GM19099 (cell line): ENCODE results near the gene USH2A.

Experiments
- POLR2A ChIP-seq: IDR thresholded peaks from 3 replicates; pipeline ENCODE4 v1.6.1; 2011; ENCODE audit warnings: low read depth; ENCODE audit not compliant: insufficient read length; ENCODE audit errors: extremely low read depth

USH2A gene

GRCh38 chr1:215807911-215808436 is 615.3 kb downstream of the USH2A start:
- no peak for TF ChIP-seq POLR2A

DNA sequence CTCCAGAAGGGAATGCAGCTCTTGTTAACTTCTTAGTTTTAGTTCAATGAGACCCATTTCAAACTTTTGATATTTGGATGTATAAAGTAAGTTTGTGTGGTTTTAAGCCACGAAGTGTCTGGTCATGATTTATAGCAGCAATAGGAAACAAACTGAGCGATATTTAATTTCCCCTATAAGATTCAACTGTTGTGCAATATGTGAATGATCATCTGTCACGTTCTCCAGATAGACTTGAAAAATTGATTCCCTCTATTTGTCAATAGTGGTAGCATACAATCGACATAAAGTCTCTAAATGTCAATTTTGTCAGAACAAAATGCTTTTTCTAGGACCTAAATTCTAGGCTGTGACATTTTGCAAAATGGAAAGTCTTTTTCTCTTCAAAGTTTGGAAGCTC is 616.0 kb downstream of the USH2A start:
- TF ChIP-seq POLR2A = no peak

DNA sequence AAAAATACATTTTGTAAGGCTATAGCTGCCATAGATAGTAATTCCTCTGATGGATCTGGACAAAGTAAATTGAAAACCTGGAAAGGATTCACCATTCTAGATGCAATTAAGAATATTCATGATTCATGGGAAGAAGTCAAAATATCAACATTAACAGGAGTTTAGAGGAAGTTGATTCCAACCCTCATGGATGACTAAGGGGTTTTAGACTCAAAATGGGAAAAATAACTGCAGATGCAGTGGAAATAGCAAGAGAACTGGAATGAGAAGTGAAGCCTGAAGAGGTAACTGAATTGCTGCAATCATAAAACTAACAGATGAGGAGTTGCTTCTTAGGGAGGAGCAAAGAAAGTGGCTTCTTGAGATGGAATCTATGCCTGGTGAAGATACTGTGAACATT is 625.4 kb downstream of the USH2A start:
- TF ChIP-seq POLR2A = no peak

DNA sequence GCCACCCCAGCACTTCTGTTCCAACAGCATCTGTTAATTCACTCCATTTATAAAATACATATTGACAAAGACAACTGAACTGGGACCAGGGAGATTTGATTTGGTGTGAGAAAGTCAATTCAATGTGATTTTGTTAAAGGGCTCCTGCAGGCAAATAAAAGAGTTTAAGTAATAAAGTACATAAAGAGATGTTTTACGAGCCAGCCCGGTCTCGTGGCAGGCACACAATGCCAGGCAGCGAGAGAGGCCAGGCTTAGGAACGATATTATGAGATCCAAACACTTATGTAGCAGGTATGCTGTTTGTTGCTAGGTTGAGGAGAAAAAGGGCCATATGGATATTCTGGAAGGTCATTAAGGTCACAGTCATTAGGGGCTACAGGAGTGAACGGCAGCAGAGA is 629.1 kb downstream of the USH2A start:
- TF ChIP-seq POLR2A = no peak

DNA sequence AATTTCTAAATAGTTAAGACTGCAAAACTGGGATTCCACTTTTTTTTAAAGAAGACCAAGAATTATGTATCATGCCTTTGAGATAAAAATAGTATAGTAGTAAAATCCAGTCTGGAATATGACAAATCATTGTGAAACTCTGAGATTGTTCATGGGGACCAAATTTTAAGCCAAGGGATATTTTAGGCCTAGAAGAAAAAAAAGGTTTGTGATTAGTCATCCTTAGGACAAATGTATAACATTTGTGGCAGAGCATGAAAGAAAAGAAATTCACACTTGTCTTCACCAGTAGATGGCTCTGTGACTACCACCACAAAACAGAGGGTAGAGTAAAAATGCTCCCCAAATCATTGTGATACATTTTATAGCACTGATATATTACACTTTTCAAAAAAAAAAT is 630.1 kb downstream of the USH2A start:
- TF ChIP-seq POLR2A = no peak

GRCh38 chr1:215792446-215792845 is 630.8 kb downstream of the USH2A start:
- no peak for TF ChIP-seq POLR2A

- TF ChIP-seq POLR2A = no peak
Observed at GRCh38 chr1:215789981-215790380, 633.3 kb downstream of the USH2A start.

GRCh38 chr1:215786997-215787396 is 636.3 kb downstream of the USH2A start:
- no peak for TF ChIP-seq POLR2A

GRCh38 chr1:215780641-215781040 is 642.6 kb downstream of the USH2A start:
- no peak for TF ChIP-seq POLR2A

DNA sequence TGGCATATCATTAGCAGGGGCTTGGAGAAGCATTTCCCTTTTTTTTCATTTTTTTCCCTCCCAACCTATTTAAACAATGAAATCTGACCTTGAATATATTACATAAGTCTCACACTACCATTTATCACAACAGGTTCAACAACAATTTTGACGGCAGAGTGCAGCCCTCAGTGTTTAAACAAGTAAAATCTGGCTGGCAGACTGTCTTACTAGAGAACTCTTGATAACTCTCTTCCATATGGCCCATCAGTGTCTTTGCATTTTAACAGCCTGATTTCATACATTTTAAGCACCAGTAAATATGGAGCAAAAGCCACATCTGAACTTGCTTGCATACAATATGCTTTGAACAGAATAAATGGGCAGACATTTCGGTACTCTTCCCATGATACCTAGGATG is 643.1 kb downstream of the USH2A start:
- TF ChIP-seq POLR2A = no peak

GRCh38 chr1:215779729-215780128 is 643.5 kb downstream of the USH2A start:
- TF ChIP-seq POLR2A = no peak

GRCh38 chr1:215777370-215777925 is 645.8 kb downstream of the USH2A start:
- TF ChIP-seq POLR2A = no peak

DNA sequence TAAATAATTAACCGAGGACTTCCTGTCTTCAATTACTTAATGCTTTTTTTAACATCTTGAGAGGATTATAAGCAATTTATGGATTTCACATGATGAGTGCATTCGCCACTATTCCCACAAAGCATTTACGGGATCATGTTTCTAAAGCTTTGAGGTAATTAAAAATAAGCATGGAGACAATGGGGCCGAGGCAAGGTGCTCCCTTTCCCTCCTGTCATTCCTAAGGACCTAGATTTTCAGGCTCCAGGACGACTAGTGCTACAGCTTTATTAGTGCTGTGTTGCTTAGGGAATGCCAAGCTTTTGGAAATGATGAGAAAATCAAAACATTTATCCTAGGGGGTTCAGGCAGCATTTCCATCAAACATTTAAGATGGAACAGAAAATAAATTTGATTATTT is 646.9 kb downstream of the USH2A start:
- no peak for TF ChIP-seq POLR2A

DNA sequence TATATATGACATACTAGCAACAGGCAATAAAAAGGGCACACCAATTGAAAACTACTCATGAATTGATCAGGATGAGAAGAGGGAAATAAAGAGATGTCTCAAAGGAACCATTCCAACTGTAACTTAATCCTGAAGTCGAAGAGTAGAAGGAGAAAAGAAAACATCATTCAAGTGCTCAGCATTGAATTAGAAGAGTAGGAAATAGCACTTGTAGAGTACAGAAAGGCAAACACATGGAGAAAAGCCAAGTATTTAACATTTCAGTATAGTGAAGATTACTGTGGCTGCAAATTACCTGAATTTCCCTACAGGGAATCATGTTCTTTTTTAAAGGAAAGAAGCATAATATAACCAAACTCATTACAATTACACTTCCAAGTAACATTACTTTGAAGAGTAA is 651.1 kb downstream of the USH2A start:
- no peak for TF ChIP-seq POLR2A

GRCh38 chr1:215768303-215768702 is 654.9 kb downstream of the USH2A start:
- no peak for TF ChIP-seq POLR2A

DNA sequence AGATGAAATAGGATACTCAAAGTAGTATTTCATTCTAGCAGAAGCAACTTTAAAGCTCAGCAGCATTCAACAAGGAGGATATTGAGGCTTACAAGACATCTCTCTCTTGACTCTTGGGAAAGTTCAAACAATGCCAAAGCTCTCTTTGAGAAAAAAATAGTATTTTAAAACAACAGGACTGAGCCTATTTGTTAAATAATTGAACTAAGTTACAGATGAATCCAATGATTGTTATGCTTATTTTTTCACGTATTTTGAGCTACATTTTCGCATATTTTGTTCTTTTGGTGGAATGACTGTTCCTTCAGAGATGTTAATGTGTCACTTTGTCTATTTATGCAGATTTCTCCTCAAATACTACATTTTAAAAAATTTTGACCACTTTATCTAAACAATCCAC is 655.5 kb downstream of the USH2A start:
- TF ChIP-seq POLR2A = no peak

DNA sequence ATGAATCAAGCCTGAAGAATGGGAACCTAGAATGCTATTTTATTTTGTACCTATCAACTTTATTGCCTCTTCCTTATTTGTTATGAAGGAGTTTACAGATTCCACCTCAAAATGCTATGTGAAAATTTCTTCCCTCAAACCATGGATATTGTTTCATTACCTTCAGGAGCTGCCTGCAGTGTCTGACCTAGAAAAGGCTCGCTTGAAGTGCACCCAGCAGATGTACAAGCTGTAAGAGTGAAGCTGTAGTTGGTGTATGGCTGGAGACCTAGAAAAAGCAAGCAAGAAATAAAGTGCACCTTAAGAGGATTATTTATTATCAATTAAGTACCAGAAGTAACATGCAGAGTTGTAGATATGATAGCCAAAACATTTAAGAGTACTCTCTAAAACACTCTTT is 656.7 kb downstream of the USH2A start:
- TF ChIP-seq POLR2A = no peak
